Kidney glomerular epithelial cell (primary cell): Measurements from ENCODE around the gene STK17B.
"Not testable (repeated sequence)": the region's sequence is repeated elsewhere in the genome, so short reads cannot be mapped to it uniquely, and the experiment has no call there.

Experiments used
- DNase-seq: peaks from one replicate; lab custom pipeline; 2025; lab: John Stamatoyannopoulos, UW

Gene STK17B

DNA sequence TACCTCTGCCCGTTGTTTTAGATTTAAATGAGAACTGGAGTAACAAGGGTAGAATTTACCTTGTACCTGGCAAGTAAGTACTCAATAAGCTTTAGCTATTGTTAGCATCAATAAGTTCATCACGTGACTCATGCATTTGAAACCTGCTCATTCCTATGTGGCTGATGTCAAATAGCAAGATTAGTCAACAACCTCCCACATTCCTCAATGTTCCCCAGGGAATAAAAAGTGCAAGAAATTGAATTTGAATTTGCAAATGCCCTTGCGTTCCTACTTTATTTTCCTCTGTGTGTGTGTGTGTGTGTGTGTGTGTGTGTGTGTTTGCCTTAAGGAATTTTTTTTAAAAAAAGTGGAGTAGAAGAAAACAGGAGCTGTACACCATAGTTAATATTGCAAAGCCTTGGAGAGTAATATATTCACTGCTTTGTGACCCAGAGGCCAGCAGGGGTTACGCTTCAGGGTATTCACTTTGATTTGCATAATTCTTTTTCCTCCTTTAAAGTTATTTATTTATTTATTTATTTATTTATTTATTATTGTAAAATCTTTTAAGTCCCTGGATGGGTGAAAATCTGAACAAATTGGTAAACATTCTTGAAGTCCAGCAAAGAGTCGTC, 58.9 kb downstream of the STK17B start:
- peak; percentile 71 for DNase-seq

- no peak for DNase-seq
Measured at GRCh38 chr2:196108604-196109003, 62.8 kb downstream of the STK17B start.

- no peak for DNase-seq
Measured at GRCh38 chr2:196105951-196106350, 65.4 kb downstream of the STK17B start.

DNA sequence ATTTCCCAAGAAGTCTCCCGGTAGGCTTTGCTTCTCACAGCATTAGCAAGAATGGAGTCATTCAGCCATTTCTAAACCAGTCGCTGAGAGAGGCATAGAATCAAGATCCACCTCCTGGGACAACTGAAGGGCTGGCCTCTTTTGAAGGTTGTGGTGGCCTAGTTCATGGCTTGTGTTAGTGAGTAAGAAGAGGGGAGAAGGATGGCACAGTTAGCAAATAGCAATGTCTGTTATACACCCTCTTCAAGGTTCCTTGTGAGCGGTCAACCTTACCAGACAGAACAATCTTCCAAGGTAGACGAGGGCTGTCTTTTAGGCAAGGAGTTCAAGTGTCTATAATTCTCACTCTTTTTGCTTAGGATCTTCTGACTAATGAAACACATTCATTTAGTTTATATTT, 67.3 kb downstream of the STK17B start:
- no peak for DNase-seq

DNA sequence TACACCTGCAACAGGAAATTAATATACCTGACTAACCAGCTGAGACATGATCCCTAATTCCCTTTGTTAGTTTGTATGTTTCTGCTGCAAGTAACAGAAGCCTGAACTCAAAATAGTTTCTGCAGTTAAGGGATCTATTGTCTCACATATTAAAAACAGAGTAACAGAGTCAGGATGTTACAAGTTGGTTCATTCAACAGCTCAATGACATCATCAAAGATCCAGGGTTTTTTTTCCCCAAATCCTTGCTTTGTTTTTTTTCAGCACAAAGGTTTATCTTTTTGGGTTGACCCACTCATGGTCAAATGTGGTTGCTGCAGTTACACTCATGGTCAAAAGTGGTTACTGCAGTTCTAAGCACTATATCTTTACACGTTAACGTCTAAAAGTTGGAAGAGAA, 67.8 kb downstream of the STK17B start:
- DNase-seq = no peak

DNA sequence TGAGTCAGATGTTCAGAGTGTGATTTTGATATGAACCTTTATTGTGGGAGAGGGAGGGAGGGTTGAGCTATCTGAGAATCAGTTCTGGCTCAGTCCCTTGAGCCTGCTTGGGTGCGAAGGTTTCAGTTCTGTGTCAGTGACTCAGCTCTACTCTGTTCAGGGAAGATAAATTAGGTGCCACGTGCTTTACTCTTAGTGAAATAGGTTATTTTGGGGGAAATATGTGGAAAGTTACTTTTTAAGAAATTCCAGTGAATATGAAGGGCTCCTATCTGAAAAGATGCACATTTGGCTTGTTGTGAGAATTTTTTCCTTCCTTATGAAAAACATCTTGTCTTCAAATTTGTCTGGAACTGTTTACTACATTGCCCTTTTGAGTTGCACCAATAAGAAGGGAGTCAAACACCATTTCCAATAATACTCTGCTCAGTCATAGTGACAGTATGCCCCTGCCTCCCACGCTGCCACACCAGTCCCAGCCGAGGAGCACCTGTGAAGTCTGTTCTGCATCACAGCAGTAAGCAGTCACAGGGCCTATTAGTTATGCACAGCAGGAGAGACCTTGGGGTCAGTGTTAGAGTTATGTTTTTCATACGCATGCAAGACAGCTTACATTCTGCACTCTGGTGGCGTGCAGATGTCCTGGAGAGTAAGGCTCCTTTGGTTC, 69.9 kb downstream of the STK17B start:
- DNase-seq = peak; percentile 29

DNA sequence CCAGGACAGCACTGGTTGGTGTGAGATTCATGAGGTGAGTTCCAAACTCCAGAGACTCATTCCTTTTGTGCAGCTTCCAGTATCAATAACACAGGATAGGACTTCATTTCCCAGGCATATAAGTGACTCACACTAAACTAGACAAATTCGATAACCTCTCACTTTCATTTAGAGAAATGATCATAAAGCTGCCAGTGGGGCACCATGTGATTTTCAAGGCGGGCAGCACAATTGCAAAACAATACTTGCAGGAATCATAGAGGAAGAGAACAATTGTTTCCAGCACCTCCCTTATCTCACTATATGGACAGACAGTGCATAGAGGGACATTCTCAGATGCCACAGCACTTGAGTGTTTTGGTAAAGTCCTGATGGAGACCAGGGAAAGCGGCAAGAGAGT, 71.5 kb downstream of the STK17B start:
- DNase-seq = no peak

- no peak for DNase-seq
Measured at GRCh38 chr2:196097864-196098660, 73.3 kb downstream of the STK17B start.

DNA sequence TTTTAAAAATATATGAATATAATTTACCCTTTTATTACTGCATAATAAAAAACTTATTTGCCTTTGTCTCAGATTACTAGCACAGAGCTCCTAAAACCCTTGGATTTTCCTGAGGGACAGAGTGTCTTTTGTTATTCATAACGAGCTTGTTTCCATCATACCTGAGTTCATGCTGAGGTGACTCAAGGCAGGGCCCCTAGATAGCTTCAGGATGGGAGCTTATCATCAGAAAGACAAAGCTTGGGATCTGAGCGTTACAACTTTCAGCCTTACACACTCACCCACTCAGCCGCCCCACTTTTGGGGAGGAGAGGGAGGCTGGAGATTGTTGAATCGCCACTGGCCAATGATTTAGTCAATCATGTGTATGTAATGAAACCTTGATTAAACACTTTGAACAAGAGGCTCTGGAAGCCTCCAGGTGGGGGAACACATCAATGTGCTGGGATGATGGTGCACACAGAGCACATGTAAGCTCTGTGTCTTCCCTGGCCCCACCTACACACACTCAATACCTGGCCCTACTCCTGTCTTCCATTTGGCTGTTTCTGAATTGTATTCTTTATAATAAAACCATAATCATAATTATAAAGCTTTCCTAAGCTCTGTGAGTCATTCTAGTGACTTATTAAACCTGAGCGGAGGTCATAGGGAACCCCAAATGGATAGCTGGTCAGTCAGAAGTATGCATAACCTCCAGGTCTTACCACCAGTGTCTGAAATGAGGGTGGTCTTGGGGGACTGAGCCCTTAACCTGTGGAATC, 74.2 kb downstream of the STK17B start:
- no peak for DNase-seq

DNA sequence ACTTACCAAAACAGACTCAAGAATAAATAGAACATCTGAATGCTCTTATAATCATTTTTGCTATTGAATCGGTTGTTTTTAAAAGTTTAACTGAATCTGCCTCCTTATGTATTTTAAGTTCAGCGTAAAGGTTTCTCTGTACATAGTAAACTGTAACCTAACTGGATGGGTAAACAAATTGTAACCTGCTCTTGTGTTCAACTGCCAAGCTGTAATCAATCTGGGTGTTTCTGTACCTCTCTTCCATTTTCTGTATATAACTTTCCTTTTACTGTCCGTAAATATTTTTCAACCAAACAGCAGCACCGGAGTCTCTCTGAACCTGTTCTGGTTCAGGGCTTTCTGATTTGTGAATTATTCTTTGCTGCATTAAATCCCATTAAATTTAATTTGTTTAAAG, 75.1 kb downstream of the STK17B start:
- no peak for DNase-seq

DNA sequence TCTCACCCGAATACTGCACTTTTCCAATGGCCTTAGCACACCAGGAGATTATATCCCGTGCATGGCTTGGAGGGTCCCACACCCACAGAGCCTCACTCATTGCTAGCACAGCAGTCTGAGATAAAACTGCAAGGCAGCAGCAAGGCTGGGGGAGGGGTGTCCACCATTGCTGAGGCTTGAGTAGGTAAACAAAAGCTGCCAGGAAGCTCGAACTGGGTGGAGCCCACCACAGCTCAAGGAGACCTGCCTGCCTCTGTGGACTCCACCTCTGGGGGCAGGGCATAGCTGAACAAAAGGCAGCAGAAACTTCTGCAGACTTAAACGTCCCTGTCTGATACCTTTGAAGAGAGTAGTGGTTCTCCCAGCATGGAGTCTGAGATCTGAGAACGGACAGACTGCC, 81.9 kb downstream of the STK17B start:
- not testable (repeated sequence) for DNase-seq

DNA sequence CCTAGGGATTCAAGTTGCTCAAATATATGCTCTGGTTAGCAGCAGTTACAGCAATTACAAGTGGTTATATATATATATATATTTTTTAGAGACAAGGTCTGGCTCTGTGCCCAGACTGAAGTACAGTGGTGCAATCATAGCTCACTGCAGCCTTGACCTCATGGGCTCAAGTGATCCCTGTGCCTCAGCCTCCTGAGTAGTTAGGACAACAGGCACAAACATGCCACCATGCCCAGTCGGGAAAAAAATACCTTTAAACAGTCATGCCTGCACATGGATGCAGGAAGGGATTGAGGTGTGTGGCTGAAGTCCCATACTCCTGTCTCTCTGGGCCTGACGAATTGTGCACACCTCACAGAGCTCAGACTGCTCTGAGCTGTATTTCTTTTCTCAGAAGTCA, 83.2 kb downstream of the STK17B start:
- no peak for DNase-seq

GRCh38 chr2:196086517-196087368, 84.6 kb downstream of the STK17B start:
- DNase-seq = no peak

GRCh38 chr2:196083601-196084000, 87.8 kb downstream of the STK17B start:
- DNase-seq = no peak
